ENCODE results near the gene SCRN3.
"Not testable (repeated sequence)": the region's sequence is repeated elsewhere in the genome, so short reads cannot be mapped to it uniquely, and the experiment has no call there.

GRCh38 chr2:174363492-174364225, 31.9 kb upstream of the SCRN3 start:
- TF ChIP-seq CTCF (IDR thresholded peaks at IDR 0.05; ENCODE audit: low read length); EZH2 (IDR thresholded peaks at IDR 0.05; ENCODE audit: borderline replicate concordance, low read length): not testable (repeated sequence)
